GM15510 (cell line): ENCODE measurements around the gene GRB10.

Experiments used
- POLR2A ChIP-seq: IDR thresholded peaks from 3 replicates; pipeline ENCODE4 v1.6.1; 2011; ENCODE audit warnings: borderline replicate concordance; ENCODE audit not compliant: insufficient read length; ENCODE audit errors: extremely low read depth

GRB10 gene

DNA sequence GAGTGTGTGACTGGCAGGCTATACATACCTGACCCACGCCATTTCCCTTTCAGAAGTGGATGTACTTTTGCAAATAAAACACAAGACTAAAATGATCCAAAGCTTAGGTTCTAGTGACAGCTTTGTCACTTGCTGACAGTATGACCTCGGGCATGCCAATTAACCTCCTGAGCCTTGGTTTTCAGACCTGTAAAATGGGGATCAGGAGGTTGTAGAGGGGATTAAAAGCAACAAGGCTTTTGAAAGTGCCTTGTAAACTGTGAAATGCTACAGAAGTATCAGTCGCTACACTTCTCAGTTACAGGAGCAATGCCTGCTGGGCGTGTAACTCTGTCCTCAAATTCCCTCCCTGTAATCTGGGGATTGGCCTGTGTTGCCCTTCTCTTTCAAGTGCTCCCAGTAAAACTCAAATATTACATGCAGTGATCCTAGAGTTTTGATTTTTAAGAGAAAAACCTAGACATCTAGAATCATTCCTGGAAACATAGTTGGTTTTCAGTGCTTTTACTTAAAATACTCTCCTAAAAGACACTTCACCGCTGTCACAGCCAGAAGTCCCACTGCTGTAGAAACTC lies 8.8 kb upstream of the GRB10 start:
- TF ChIP-seq POLR2A = no peak

DNA sequence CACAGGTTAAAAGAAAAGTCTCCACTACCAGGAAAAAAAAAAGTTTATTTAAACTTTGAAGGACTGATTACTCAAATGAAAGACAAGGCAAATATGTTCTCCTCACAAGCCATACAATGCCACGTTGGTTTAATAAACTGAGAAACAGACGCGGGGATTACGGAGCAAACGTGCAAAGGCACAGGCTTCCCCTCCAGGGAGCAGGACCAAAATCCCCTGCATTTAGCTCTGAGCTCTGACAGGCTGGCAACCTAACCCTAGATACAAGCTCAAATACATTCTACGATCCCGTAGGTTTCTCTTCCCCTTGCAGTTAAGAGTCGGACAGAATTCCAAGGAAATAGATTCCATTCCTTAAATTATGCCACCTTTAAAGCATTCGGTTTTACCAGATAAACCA lies 7.7 kb upstream of the GRB10 start:
- no peak for TF ChIP-seq POLR2A

GRCh38 chr7:50788382-50788781 lies 5.7 kb upstream of the GRB10 start:
- TF ChIP-seq POLR2A = no peak

DNA sequence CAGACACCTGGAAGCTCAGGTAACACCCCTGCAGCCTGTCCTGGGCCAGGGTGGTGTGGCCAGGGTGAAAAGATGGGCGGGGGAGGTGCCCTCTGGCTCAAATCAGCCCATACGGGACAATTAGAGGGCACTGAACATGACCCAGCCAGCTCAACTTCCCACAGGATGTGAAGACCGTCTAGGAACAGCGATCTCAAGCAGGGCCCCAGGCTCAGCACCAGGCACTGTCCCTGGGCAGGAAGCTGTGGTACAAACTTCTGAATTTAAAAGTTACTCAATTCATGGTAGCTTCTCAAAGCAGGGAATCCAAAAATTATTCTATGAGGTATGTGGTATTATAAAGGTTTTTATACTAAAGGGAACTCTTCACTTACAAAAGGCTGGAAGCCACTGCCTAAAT lies 5.1 kb upstream of the GRB10 start:
- no peak for TF ChIP-seq POLR2A

DNA sequence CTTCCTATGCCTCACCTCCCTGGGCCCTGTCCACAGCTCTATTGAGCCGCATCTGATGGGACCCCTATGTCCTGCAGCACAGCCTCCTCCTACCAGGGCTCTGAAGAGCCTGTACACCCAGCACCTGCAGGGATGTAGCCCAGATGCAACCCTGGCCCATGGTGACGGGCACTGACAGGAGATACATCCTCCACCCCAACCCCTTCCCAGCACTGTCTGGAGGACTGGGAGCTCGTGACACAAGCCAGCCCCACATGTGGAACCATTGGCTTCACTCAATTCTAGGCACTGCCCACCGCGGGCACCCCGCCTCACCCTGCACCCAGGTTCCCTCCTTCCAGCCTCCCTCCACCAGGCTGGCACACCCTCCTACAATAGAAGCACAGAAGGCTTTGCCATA lies 2.6 kb upstream of the GRB10 start:
- TF ChIP-seq POLR2A = no peak

- TF ChIP-seq POLR2A = no peak
Observed at GRCh38 chr7:50783801-50784507, 1.3 kb upstream of the GRB10 start.

GRCh38 chr7:50783303-50783702 lies 607 bp upstream of the GRB10 start:
- no peak for TF ChIP-seq POLR2A

DNA sequence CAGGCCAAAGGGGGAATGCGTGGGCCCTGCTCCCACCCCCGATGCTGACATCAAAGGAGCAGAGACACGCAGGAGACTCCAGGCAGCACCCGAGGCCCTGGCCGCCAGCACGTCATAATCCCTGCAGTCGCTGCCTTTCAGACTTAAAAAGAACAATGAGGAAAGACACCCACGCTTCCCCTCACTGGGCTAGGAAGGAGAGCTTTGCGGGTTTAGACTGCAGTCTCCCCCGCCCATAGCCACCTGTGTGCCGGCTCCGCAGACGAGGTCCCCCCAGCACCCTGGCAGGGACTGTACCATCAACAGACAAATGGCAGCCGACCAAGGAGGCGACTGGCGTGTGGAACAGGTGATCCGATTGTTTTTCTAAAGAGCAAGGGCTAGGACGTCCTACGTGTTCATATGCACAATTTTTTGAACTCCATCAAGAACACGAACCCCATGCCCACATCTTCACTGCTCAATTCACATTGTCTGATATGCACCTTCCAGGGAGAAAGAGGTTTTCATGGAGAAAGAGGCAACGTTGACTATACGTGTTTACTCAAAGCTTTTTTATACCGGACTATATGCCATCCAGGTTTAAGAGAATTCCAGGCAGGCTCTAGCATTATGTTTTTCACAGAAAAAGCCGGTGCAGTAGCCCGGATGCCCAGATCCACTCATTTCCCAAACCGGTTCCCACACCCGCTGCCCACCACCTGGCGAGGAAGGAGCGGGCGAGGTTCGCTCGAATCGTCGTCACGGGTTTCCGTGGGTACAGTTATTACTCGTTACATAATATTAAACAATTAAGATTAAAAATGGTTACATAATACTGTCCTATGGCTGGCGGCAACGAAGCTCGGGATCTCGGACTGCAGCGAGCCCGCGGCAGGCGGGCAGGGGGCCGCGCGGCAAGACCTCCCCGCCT lies 1.1 kb downstream of the GRB10 start:
- no peak for TF ChIP-seq POLR2A

GRCh38 chr7:50780436-50780835 lies 2.3 kb downstream of the GRB10 start:
- no peak for TF ChIP-seq POLR2A

DNA sequence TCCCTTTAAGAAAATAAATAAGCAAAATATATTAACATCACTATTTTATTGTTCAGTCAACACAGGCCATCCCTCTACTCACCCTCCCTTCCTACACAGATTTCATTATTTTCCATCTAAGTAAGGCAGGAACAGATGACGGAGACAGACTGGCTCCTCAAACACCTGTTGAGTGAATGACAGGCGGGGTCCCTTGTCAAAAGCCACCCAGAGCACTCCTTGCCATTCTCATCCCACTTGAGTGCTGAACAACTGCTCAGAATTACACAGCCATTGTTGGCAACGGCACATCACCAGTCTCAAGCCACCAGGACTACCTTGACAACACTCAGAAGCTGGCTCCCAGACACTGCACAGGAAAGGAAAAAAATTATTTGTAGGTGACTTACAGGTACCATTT lies 3.3 kb downstream of the GRB10 start:
- TF ChIP-seq POLR2A = no peak

GRCh38 chr7:50778189-50778588 lies 4.5 kb downstream of the GRB10 start:
- no peak for TF ChIP-seq POLR2A

DNA sequence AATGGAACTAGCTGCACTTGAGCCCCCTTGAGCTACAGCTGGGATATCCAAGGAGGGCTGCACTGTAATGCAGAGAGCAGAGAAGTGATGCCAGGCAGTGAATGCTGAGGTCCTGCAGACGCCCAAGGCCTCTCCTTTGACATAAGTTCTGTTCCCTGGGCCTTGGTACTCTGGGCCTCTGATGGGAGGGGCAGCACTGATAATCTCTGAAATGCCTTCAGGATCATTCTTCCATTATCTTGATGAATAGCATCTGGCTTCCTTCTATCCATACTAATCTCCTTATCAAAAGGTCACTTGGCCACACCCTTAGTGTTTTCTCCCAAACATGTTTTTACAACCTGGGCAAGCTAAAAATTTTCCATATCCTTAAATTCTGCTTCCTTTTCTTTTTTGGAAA lies 6.9 kb downstream of the GRB10 start:
- TF ChIP-seq POLR2A = no peak

GRCh38 chr7:50775231-50775630 lies 7.5 kb downstream of the GRB10 start:
- TF ChIP-seq POLR2A = no peak

- TF ChIP-seq POLR2A = no peak
Observed at GRCh38 chr7:50774319-50774718, 8.4 kb downstream of the GRB10 start.
